Erythroblast (primary cell): ENCODE data around the gene KLHDC7B.

Experiments
- GATA1 ChIP-seq: IDR thresholded peaks from 2 replicates; pipeline ENCODE4 v1.6.1; 2011; ENCODE audit warnings: low read depth, mild to moderate bottlenecking, control low read depth, low read length, moderate library complexity
- POLR2A ChIP-seq: IDR thresholded peaks from 2 replicates; pipeline ENCODE4 v1.6.1; 2011; ENCODE audit warnings: mild to moderate bottlenecking, low read length

DNA sequence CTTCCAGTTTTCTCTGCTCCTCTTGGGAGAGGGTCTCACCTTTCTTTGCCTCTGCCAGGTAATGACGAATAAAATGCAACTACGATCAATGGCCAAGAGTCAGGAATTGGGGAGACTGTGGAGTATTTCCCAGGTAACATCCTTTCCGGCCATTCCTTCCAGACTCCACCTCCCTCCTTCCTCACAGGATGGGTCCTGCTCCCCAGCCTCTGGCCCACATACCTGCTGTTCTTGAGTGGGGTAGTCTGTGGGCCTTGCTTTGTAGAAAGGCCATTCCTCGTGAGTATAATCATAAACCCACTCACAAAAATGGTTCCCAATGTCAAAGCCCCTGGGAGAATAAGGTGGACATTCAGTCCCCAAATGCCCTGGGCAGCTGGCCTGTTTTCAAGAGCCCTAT is 34.1 kb downstream of the KLHDC7B start:
- no peak for TF ChIP-seq POLR2A
- TF ChIP-seq GATA1, result no peak
